AG04449 (cell line): ENCODE results near the gene CCIN.

ENCODE experiments used
- CTCF ChIA-PET: fragments of 350-600 bp; formaldehyde crosslinking; extraction: SDS; loops from one replicate; lab custom pipeline; 2021; ENCODE audit warnings: antibody characterized with exemption; lab: Yijun Ruan, JAX
- POLR2A ChIA-PET: fragments of 400-600, 350-600 bp; formaldehyde crosslinking; extraction: SDS; loops from one replicate; lab custom pipeline; 2020; ENCODE audit warnings: antibody characterized with exemption, inconsistent platforms; lab: Yijun Ruan, JAX
- DNase-seq: peaks from one replicate; pipeline ENCODE4 v3.0.0-alpha.2; 2010; ENCODE audit warnings: low read depth, low spot score
- H3K4me3 ChIP-seq: 2 replicates; pipeline ENCODE4 v1.5.1; 2011; ENCODE audit warnings: low read depth, mild to moderate bottlenecking, control low read depth, low read length
- TF ChIP-seq, protein P1 (sequence below): IDR thresholded peaks from one replicate; pipeline ENCODE4 v1.5.1; 2011; ENCODE audit warnings: mild to moderate bottlenecking, moderate library complexity, low read length, control low read depth, inconsistent platforms; ENCODE audit not compliant: insufficient read depth; ENCODE audit errors: missing control alignments

Gene CCIN

DNA sequence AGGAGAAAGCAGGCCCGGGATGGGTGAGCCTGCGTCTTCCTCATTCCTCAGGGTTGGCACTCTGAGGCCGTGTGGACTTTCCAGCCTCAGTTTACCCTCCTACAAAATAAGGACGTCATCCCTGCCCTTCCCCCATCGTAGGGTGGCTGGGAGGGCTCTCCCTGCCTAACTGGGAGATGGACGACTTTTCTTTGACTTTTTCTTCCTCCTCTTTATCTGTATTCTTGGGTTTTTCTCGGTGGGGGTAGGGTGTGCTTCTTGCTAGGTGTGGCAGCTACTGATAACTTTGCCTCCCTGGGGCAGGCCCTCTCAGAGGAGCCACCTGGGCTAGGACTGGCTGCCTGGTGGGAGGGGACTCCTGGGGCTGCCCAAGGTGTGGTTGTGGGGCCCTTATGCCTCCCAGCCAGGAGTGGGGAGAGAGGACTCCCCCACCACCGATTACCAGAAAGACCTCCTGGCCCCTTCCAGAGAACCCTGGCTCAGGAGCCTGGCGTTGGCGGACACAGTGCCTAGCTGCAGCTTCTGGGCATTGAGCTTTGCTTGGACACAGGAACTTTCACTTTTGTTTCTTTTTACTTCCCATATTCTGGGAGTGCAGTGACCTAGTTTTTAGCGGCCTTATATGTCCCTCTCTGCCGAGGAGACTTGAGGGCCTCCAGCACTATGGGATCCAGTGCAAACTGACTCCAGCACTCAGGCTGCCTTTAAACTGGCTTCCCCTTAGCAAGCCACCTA lies 26.5 kb upstream of the CCIN start:
- CTCF ChIA-PET: interaction anchor here (1.2 to 6.3 kb wide), 3 partner anchors 22 to 49 kb away, joined by 3 to 45 read pairs (median 4); no protein-coding TSS in a partner anchor
- no peak overlapping the region for H3K4me3 ChIP-seq
- TF ChIP-seq, protein P1, sequence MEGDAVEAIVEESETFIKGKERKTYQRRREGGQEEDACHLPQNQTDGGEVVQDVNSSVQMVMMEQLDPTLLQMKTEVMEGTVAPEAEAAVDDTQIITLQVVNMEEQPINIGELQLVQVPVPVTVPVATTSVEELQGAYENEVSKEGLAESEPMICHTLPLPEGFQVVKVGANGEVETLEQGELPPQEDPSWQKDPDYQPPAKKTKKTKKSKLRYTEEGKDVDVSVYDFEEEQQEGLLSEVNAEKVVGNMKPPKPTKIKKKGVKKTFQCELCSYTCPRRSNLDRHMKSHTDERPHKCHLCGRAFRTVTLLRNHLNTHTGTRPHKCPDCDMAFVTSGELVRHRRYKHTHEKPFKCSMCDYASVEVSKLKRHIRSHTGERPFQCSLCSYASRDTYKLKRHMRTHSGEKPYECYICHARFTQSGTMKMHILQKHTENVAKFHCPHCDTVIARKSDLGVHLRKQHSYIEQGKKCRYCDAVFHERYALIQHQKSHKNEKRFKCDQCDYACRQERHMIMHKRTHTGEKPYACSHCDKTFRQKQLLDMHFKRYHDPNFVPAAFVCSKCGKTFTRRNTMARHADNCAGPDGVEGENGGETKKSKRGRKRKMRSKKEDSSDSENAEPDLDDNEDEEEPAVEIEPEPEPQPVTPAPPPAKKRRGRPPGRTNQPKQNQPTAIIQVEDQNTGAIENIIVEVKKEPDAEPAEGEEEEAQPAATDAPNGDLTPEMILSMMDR: no peak
- no peak for DNase-seq
- POLR2A ChIA-PET: interaction anchor here (0.9 kb wide), 1 partner anchor 24 kb away, joined by 4 read pairs; no protein-coding TSS in a partner anchor

DNA sequence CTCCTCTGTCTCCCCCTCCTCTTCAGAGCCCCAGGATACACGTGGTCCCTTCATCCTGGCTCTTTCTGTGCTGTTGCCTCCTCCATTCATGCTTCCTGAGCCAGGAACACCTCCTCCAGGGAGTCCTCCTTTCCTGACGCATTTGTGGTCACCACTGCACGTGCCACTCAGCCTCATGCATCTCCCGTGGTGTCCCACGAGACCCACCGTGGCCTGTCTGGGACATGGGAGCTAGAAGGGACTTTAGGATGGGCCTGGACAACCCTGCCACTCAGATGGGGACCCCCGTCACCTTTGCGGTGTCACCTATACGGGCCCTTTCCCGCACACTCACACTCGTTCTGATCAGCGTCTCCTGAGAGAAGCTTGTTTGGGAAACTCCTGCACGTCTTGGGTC lies 25.9 kb upstream of the CCIN start:
- H3K4me3 ChIP-seq: no peak overlapping the region
- DNase-seq: no peak
- TF ChIP-seq, protein P1: no peak
- CTCF ChIA-PET: interaction anchor here (1.2 to 2.5 kb wide), 5 partner anchors 21 to 48 kb away, joined by 3 to 9 read pairs (median 4); no protein-coding TSS in a partner anchor
- POLR2A ChIA-PET: interaction anchor here (0.9 kb wide), 1 partner anchor 24 kb away, joined by 4 read pairs; no protein-coding TSS in a partner anchor

DNA sequence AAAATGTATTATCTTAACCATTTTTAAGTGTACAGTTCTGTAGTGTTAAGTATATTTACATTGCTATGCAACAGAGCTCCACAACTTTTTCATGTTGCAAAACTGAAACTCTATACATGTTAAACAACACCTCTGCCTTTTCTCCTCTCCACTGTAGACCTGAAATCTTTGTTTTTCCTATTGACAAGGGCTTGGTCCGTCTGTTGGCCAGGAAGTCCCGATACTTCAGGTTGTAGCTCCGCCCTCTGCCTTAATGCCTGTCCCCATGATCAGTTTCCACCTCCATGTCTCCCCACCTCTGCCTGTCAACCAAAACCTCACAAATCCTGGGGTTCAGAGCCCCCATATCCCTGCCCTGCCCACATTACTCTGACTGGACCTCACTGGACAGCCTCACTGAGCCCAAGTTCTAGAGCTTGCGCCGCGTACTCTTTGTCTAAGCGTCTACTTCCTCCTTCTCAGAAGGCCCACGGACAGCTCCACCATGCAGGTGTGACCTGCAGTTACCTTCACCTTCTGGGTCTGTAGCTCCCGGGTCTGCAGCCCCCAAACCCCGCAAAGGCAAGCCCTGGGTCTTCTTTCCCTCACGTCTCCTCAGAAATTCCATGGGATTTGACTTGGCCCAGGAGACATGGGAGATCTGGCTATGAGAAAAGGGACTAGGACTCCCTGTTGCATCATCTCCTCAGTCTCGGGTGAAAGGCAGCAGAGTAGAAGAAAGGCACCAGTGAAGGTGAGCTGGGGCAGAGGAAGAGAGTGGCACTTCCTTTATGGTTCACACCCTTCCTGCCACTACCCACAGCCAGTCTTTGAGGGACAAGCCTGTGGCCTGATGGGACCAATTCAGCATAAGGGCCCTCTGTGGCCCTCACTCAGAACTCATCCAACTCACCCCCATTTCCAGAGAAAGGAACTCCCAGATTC lies 24.6 kb upstream of the CCIN start:
- no peak for DNase-seq
- TF ChIP-seq, protein P1: no peak
- ChIA-PET CTCF (interaction anchor here (1.2 to 2.5 kb wide), 4 partner anchors 20 to 43 kb away, joined by 3 to 9 read pairs (median 5); no protein-coding TSS in a partner anchor), POLR2A (no interaction called here)
- no peak overlapping the region for H3K4me3 ChIP-seq

DNA sequence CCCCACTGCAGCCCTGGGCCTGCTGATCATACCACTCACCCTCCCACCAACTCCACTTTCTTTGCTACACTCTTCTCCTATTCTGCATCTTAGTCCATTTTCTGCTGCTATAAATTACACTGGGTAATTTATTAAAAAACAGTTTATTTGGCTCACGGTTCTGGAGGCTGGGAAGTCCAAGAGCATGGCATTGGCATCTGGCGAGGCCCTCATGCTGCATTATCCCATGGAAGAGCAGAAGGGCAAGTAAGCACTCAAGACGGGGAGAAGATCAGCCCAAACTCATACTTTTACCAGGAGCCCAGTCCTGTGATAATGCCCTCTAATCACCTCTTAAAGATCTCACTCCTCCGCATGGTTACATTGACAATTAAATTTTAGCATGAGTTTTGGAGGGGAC lies 23.2 kb upstream of the CCIN start:
- no peak overlapping the region for H3K4me3 ChIP-seq
- DNase-seq: no peak
- ChIA-PET POLR2A (no interaction called here), CTCF (no interaction called here)
- TF ChIP-seq, protein P1: no peak

DNA sequence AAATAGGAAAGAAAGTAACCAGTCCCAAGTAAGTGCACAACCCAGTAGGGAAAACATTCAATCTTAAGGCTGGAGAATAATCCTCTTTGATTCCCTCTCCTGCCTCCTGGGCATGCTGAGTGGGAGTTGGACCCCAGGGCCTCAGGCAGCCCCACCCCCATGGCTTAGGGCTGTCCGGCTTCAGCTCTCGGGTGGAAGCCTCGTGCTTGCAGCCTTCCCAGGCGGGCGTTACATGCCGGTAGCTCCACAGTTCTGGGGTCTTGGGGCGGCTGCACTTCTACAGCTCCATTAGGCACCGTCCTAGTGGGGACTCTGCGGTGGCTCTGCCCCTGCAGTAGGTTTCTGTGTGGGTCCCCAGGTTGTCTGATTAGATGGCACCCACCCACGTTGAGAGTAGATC lies 22.5 kb upstream of the CCIN start:
- DNase-seq: no peak
- ChIA-PET CTCF (interaction anchor here (4.7 to 12.5 kb wide), 2 partner anchors 17 to 44 kb away, joined by 19 to 103 read pairs; partner anchors contain the start of gene CLTA), POLR2A (no interaction called here)
- H3K4me3 ChIP-seq: no peak overlapping the region
- TF ChIP-seq, protein P1: no peak
